Right lobe of liver (tissue), 6 donors: ENCODE results near the gene TCL1B. TPM values are rescaled to one million over a fixed set of nuclear protein-coding genes. Genes with fewer than 3 reads are reported as not detected.

Source experiments
- ATAC-seq, 4 donors: fragments of 200-7000 bp; cut with Tn5 transposase; one replicate each; pipeline ENCODE4 v1.9.1; 2020; ENCODE audit warnings: mild to moderate bottlenecking in 4 of 4, moderate library complexity in 4 of 4
- DNase-seq, 3 donors: peaks; one replicate each; pipeline ENCODE4 v3.0.0-alpha.2; 2020
- H3K27ac ChIP-seq, 3 donors: fragments of 200-600 bp; one replicate each; pipeline ENCODE4 v1.8.0; 2022
- H3K27me3 ChIP-seq, 2 donors: fragments of 200-600 bp; one replicate each; pipeline ENCODE4 v1.8.0; 2022
- H3K36me3 ChIP-seq, 4 donors: fragments of 200-600 bp; sonication (generic) in 1 of 4; one replicate each; pipeline versions ENCODE4 v1.5.1 to v1.8.0; 2017 to 2022; ENCODE audit warnings: control low read depth in 1 of 4
- H3K4me1 ChIP-seq, 4 donors: fragments of 200-600 bp; sonication (generic) in 1 of 4; one replicate each; pipeline versions ENCODE4 v1.5.1 to v1.8.0; 2017 to 2022; ENCODE audit warnings: control low read depth in 1 of 4
- H3K4me3 ChIP-seq, 3 donors: fragments of 200-600 bp; one replicate each; pipeline ENCODE4 v1.8.0; 2022
- H3K9me3 ChIP-seq, 4 donors: fragments of 200-600 bp; sonication (generic) in 1 of 4; one replicate each; pipeline versions ENCODE4 v1.5.1 to v1.8.0; 2017 to 2022; ENCODE audit warnings: control low read depth in 1 of 4
- CTCF ChIP-seq, 4 donors: fragments of 200-600 bp in 3 of 4; fragments of 450-650 bp in 1 of 4; IDR thresholded peaks; one replicate each; pipeline versions ENCODE4 v1.5.1 to v1.8.0; 2016 to 2022; ENCODE audit warnings: antibody characterized with exemption in 4 of 4, mild to moderate bottlenecking in 2 of 4
- POLR2A ChIP-seq: fragments of 450-650 bp; IDR thresholded peaks from one replicate; pipeline ENCODE4 v1.6.1; 2017; ENCODE audit warnings: antibody characterized with exemption, mild to moderate bottlenecking
- WGBS: methylation state at CpG from one replicate; pipeline ENCODE4 v1.1.6; 2018; ENCODE audit warnings: low coverage, low lambda C conversion rate; ENCODE audit not compliant: insufficient coverage; ENCODE audit errors: missing lambda C conversion rate; 5-methylcytosine and 5-hydroxymethylcytosine counted together
- intact Hi-C, 2 donors: fragments of 100-400 bp; cut with DNase I; formaldehyde crosslinking; loops; one replicate each; pipeline versions ENCODE4 v1.11.2 to v1.14.1; 2022
- total RNA-seq, 6 experiments: library from RNA; depleted of rRNA in 2 of 6; stranded (reverse); fragments of >200 nt in 2 of 6; fragmentation: NEBNext Ultra II Directional in 3 of 6; extraction: Animal tissue kit (Norgen Biotek cat#: 25700) in 3 of 6; gene quantifications; one replicate each; pipeline versions ENCODE4 v1.1.0 to v1.2.4, GENCODE V29; 2016 to 2023
- donor health status: DM: no; HTN: yes; CAD: no.
- donor health status: DM: no; HTN: no; CAD: no.
- donor health status: DM: no; HTN: no; CAD: no.
- donor health status: DM: no; HTN: yes; CAD: no.
- donor health status: DM: no; HTN: yes; CAD: no.

The TCL1B gene
- total RNA-seq, 6 experiments from 2014 or later, result not detected

GRCh38 chr14:95679148-95679815 is 6.9 kb upstream of the TCL1B start:
- Histone ChIP-seq H3K4me3 (no peak overlapping the region), H3K27me3 (no peaks in the 10 kb centered on the region), H3K27ac (no peak overlapping the region), H3K36me3 (no peaks in the 10 kb centered on the region), H3K4me1 (no peaks in the 10 kb centered on the region), H3K9me3 (no peaks in the 10 kb centered on the region)
- 64% methylated on average over 3 of the region's 4 CpGs for WGBS
- intact Hi-C loops, result no loop called here
- TF ChIP-seq CTCF (IDR thresholded peaks at IDR 0.05), result no peak
- no peak for TF ChIP-seq POLR2A
- ATAC-seq (no peak), DNase-seq (no peak)

GRCh38 chr14:95679998-95680735 is 6.1 kb upstream of the TCL1B start:
- TF ChIP-seq POLR2A (no peak), CTCF (IDR thresholded peaks at IDR 0.05) (peak in 3 of 4 donors; percentile 9 to 29 (median 12))
- Histone ChIP-seq H3K36me3 (no peaks in the 10 kb centered on the region), H3K4me3 (no peak overlapping the region), H3K4me1 (no peaks in the 10 kb centered on the region), H3K27ac (no peak overlapping the region), H3K9me3 (no peaks in the 10 kb centered on the region), H3K27me3 (no peaks in the 10 kb centered on the region)
- intact Hi-C loops, result loop anchor here in 1 of 2 donors (10.0 kb wide), 1 partner anchor 115 kb away; no protein-coding TSS in a partner anchor
- ATAC-seq (peak in 3 of 4 donors; percentile 28 to 42 (median 39)), DNase-seq (no peak)
- 26% methylated on average over 6 of the region's 8 CpGs for WGBS

GRCh38 chr14:95681153-95681552 is 5.1 kb upstream of the TCL1B start:
- intact Hi-C loops, result loop anchor here in 1 of 2 donors (10.0 kb wide), 1 partner anchor 116 kb away; no protein-coding TSS in a partner anchor
- Histone ChIP-seq H3K27ac (no peak overlapping the region), H3K4me3 (no peak overlapping the region), H3K4me1 (no peaks in the 10 kb centered on the region), H3K9me3 (no peaks in the 10 kb centered on the region), H3K27me3 (no peaks in the 10 kb centered on the region), H3K36me3 (no peaks in the 10 kb centered on the region)
- ATAC-seq (no peak), DNase-seq (no peak)
- WGBS, result no CpG with 5 or more reads among the region's 2 CpGs
- TF ChIP-seq POLR2A (no peak), CTCF (IDR thresholded peaks at IDR 0.05) (no peak)

GRCh38 chr14:95683793-95684192 is 2.4 kb upstream of the TCL1B start:
- Histone ChIP-seq H3K27me3 (no peaks in the 10 kb centered on the region), H3K4me1 (no peaks in the 10 kb centered on the region), H3K27ac (no peak overlapping the region), H3K36me3 (no peaks in the 10 kb centered on the region), H3K4me3 (no peak overlapping the region), H3K9me3 (no peaks in the 10 kb centered on the region)
- peak; percentile 57 to 81 (median 71) for TF ChIP-seq CTCF (IDR thresholded peaks at IDR 0.05)
- no peak for TF ChIP-seq POLR2A
- intact Hi-C loops, result loop anchor here in 1 of 2 donors (10.0 kb wide), 1 partner anchor 119 kb away; no protein-coding TSS in a partner anchor
- DNase-seq, result no peak
- 21% methylated on average over 4 of the region's 4 CpGs for WGBS
- ATAC-seq, result peak; percentile 75 to 82 (median 78)
